Tibial nerve (tissue), 4 donors: ENCODE measurements around the gene PRKAG1.

Experiments used
- CTCF ChIP-seq, 5 experiments: fragments of 200-600 bp in 3 of 5; fragments of 450-650 bp in 2 of 5; sonication (generic) in 3 of 5; IDR thresholded peaks; one replicate each; pipeline ENCODE4 v1.5.1; 2016 to 2019; ENCODE audit warnings: antibody characterized with exemption in 5 of 5, mild to moderate bottlenecking in 3 of 5, moderate library complexity in 2 of 5
- EP300 ChIP-seq, 2 donors: sonication (generic); formaldehyde crosslinking; IDR thresholded peaks; one replicate each; pipeline ENCODE4 v1.6.1; 2017; ENCODE audit warnings: antibody characterized with exemption in 2 of 2, mild to moderate bottlenecking in 1 of 2
- POLR2A ChIP-seq, 2 donors: fragments of 450-650 bp; IDR thresholded peaks; one replicate each; pipeline ENCODE4 v1.6.1; 2017; ENCODE audit warnings: antibody characterized with exemption in 2 of 2, mild to moderate bottlenecking in 2 of 2, moderate library complexity in 2 of 2

- no peak for TF ChIP-seq POLR2A (IDR thresholded peaks at IDR 0.05)
- no peak for TF ChIP-seq CTCF (IDR thresholded peaks at IDR 0.05)
- no peak for TF ChIP-seq EP300 (IDR thresholded peaks at IDR 0.05)
Observed at GRCh38 chr12:48981757-48982157, 36.8 kb downstream of the PRKAG1 start.
